ENCODE data around the gene MRPL43. TPM values are rescaled to one million over a fixed set of nuclear protein-coding genes. Genes with fewer than 3 reads are reported as not detected.
A peak's percentile ranks its signal among the peaks of the same experiment; 100 is the strongest.

Gene MRPL43
- total RNA-seq (60.1 and 65.9 TPM in 2 replicates), polyA plus RNA-seq (111 and 112 TPM in 2 replicates)

DNA sequence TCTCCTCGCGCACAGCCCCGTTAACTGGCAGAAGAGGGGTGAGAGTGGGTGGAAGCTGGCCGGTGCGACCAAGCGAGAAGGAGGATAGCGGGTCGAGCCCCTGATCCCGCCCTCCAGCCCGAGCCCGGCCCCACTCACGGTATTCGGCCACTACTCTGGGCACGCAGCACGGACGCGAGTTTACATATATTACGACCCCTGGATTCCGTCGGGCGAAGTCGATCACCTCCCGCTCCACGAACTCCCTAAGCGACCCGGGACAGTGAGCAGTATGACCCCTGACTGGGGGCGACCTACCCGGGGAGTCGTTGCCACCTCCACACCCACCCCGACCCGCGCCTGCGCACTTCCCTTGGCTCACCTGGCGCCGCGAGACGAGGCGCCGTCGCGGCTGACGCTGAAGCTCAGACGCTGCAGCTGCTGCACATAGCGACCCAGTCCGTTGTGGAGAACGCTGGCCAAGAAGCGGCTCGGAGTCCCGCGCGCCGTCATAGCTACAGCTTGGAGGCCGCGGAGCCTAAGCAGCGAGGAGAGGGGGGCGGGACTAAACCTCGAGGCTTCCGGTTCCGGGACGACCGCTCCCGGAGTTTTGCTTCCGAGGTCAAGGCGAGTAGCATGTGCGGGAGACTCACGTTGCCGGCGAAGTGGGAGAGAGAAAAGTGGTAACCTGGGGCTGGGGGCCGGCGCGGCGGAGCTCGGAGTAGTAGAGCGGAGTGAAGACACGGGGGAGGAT lies at the start of gene MRPL43, which contains the start of gene TWNK:
Gene MRPL43, minus strand, starts transcription at position 546 of the 733 bp plus-strand sequence. Its CDS starts 54 bp downstream, at position 492.
Gene TWNK, plus strand, starts transcription at position 592 of the 733 bp plus-strand sequence. CDS start 668 bp downstream, outside the sequence.
- DNase-seq (ENCODE audit: low spot score), result peak; percentile 89
- TF ChIP-seq EZH2 (IDR thresholded peaks at IDR 0.05; ENCODE audit: borderline replicate concordance) (no peak), EZH2phosphoT487 (IDR thresholded peaks at IDR 0.05; ENCODE audit: low read depth, severe bottlenecking, unreplicated experiment) (no peak)
- TF ChIP-seq, protein P1, sequence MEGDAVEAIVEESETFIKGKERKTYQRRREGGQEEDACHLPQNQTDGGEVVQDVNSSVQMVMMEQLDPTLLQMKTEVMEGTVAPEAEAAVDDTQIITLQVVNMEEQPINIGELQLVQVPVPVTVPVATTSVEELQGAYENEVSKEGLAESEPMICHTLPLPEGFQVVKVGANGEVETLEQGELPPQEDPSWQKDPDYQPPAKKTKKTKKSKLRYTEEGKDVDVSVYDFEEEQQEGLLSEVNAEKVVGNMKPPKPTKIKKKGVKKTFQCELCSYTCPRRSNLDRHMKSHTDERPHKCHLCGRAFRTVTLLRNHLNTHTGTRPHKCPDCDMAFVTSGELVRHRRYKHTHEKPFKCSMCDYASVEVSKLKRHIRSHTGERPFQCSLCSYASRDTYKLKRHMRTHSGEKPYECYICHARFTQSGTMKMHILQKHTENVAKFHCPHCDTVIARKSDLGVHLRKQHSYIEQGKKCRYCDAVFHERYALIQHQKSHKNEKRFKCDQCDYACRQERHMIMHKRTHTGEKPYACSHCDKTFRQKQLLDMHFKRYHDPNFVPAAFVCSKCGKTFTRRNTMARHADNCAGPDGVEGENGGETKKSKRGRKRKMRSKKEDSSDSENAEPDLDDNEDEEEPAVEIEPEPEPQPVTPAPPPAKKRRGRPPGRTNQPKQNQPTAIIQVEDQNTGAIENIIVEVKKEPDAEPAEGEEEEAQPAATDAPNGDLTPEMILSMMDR (IDR thresholded peaks at IDR 0.05; ENCODE audit: poor library complexity), result no peak
- peaks cover 37% of the 10 kb centered on the region for H3K79me2 ChIP-seq
- no peaks in the 10 kb centered on the region for H3K27me3 ChIP-seq
- H3K9me3 ChIP-seq (ENCODE audit: low read depth), result no peaks in the 10 kb centered on the region
- no peaks in the 10 kb centered on the region for H3K36me3 ChIP-seq (replicated peaks; ENCODE audit: insufficient read depth, low read depth)
- peak within 1 kb of the TSS; percentile 91 for H3K4me3 ChIP-seq
- 1% methylated on average over 63 of the region's 75 CpGs for WGBS (ENCODE audit: low lambda C conversion rate, missing lambda C conversion rate)
- H2AFZ ChIP-seq, result peak within 1 kb of the TSS; percentile 95
- H3K4me2 ChIP-seq, result peak within 1 kb of the TSS; percentile 98
- no peaks in the 10 kb centered on the region for H3K9me2 ChIP-seq (replicated peaks; ENCODE audit: insufficient read depth)
- no peaks in the 10 kb centered on the region for H4K20me1 ChIP-seq (ENCODE audit: insufficient read depth, poor library complexity, severe bottlenecking)
- H3K27ac ChIP-seq, result peak within 1 kb of the TSS; percentile 87
- peaks cover 14% of the 10 kb centered on the region for H3K4me1 ChIP-seq (ENCODE audit: insufficient read depth)

DNA sequence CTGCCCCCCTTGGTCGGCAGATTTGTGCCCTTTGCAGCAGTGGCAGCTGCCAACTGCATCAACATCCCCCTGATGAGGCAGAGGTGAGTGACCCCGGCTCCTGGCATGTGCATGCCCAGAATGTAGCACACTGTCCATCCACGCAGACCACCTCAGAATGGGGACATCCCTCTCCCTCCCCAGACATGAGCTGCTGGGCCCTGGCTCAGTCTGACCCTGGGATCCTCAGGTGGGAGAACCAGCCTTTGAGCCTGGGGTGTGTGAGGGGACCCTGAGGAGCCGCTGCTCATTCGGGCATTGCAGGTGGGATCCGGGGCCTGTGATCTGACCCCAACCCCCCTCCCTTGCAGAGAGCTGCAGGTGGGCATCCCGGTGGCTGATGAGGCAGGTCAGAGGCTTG lies 49.4 kb upstream of the MRPL43 start:
- H4K20me1 ChIP-seq (ENCODE audit: insufficient read depth, poor library complexity, severe bottlenecking), result no peaks in the 10 kb centered on the region

DNA sequence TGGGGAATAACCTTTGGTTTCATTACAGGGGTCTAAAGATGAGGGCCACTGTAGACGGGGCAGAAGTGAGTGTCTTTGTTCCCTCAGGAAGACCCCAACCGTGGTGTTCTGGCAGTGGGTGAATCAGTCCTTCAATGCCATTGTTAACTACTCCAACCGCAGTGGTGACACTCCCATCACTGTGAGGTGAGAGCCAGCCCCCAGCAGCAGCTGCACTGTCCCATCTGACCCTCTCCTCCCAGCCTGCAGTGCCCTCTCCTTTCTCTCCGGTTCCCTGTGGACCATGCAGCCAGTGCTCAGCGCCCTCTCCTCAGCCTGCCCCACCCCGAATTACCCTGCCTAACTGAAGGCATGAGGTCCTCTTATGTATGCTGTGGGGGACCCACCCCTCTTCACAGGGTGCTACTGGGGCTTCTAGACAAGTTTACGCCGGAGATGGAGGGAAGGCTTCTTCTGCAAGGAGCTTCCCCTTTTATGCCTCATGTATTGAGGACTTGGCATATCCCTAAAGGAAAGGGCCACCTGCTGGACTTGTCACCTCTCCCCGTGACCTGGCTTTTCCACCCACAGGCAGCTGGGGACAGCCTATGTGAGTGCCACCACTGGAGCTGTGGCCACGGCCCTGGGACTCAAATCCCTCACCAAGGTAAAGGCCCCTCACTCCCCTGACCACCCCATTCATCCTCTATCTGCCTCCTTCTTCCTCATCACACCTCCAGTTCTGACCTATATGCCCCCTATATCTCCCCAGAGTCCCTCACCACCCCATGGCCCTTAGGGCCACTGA lies 48.8 kb upstream of the MRPL43 start:
- Histone ChIP-seq H3K79me2 (peaks cover 16% of the 10 kb centered on the region), H3K4me2 (no peak overlapping the region), H3K36me3 (replicated peaks; ENCODE audit: insufficient read depth, low read depth) (no peaks in the 10 kb centered on the region), H3K9me3 (ENCODE audit: low read depth) (no peaks in the 10 kb centered on the region), H3K4me1 (ENCODE audit: insufficient read depth) (peaks cover 22% of the 10 kb centered on the region), H4K20me1 (ENCODE audit: insufficient read depth, poor library complexity, severe bottlenecking) (no peaks in the 10 kb centered on the region), H2AFZ (no peak overlapping the region), H3K9me2 (replicated peaks; ENCODE audit: insufficient read depth) (no peaks in the 10 kb centered on the region), H3K27ac (no peak overlapping the region), H3K4me3 (no peak overlapping the region), H3K27me3 (no peaks in the 10 kb centered on the region)
- WGBS (ENCODE audit: low lambda C conversion rate, missing lambda C conversion rate), result 84% methylated on average over 10 of the region's 10 CpGs
- TF ChIP-seq EZH2phosphoT487 (IDR thresholded peaks at IDR 0.05; ENCODE audit: low read depth, severe bottlenecking, unreplicated experiment) (no peak), EZH2 (IDR thresholded peaks at IDR 0.05; ENCODE audit: borderline replicate concordance) (no peak)
- TF ChIP-seq, protein P1 (IDR thresholded peaks at IDR 0.05; ENCODE audit: poor library complexity), result no peak
- DNase-seq (ENCODE audit: low spot score), result no peak

More for the DNA sequence above, 49.4 kb upstream of the MRPL43 start:
- Histone ChIP-seq H3K4me1 (ENCODE audit: insufficient read depth) (peaks cover 25% of the 10 kb centered on the region), H3K9me2 (replicated peaks; ENCODE audit: insufficient read depth) (no peaks in the 10 kb centered on the region), H3K36me3 (replicated peaks; ENCODE audit: insufficient read depth, low read depth) (no peaks in the 10 kb centered on the region), H3K4me3 (no peak overlapping the region), H3K27me3 (no peaks in the 10 kb centered on the region), H3K79me2 (peaks cover 16% of the 10 kb centered on the region), H3K27ac (no peak overlapping the region), H3K9me3 (ENCODE audit: low read depth) (no peaks in the 10 kb centered on the region), H3K4me2 (no peak overlapping the region), H2AFZ (no peak overlapping the region)
- TF ChIP-seq, protein P1 (IDR thresholded peaks at IDR 0.05; ENCODE audit: poor library complexity), result no peak
- TF ChIP-seq EZH2 (IDR thresholded peaks at IDR 0.05; ENCODE audit: borderline replicate concordance) (no peak), EZH2phosphoT487 (IDR thresholded peaks at IDR 0.05; ENCODE audit: low read depth, severe bottlenecking, unreplicated experiment) (no peak)
- no peak for DNase-seq (ENCODE audit: low spot score)
- WGBS (ENCODE audit: low lambda C conversion rate, missing lambda C conversion rate), result 85% methylated on average over 7 of the region's 7 CpGs

All from hepatocyte (in vitro differentiated cells).